Hippocampal formation (tissue), 2 donors: ENCODE results near the gene RPL7L1.
"Not testable (repeated sequence)": the region's sequence is repeated elsewhere in the genome, so short reads cannot be mapped to it uniquely, and the experiment has no call there.

Source experiments
- DNase-seq, 2 donors: peaks; one replicate each; lab custom pipeline; 2025; lab: John Stamatoyannopoulos, UW

The RPL7L1 gene

GRCh38 chr6:42879372-42880239, at the start of gene RPL7L1:
RPL7L1 (plus strand) TSS chr6:42879616; CDS start chr6:42879911, 295 bp downstream.
- DNase-seq, result peak; percentile 94 to 95

GRCh38 chr6:42831237-42831636, 48.2 kb upstream of the RPL7L1 start:
- DNase-seq, result no peak

- DNase-seq, result no peak
Measured at GRCh38 chr6:42834056-42834455, 45.4 kb upstream of the RPL7L1 start.

GRCh38 chr6:42841844-42842584, 37.4 kb upstream of the RPL7L1 start:
- no peak for DNase-seq

- DNase-seq, result no peak
Measured at GRCh38 chr6:42845327-42845694, 34.1 kb upstream of the RPL7L1 start.

GRCh38 chr6:42846505-42846904, 32.9 kb upstream of the RPL7L1 start:
- no peak for DNase-seq

- DNase-seq, result no peak
Measured at GRCh38 chr6:42848700-42849099, 30.7 kb upstream of the RPL7L1 start.

- no peak for DNase-seq
Measured at GRCh38 chr6:42851599-42851998, 27.8 kb upstream of the RPL7L1 start.

- no peak for DNase-seq
Measured at GRCh38 chr6:42860036-42860435, 19.4 kb upstream of the RPL7L1 start.

GRCh38 chr6:42860481-42860880, 18.9 kb upstream of the RPL7L1 start:
- no peak for DNase-seq

- no peak for DNase-seq
Measured at GRCh38 chr6:42864602-42865001, 14.8 kb upstream of the RPL7L1 start.

- DNase-seq, result no peak
Measured at GRCh38 chr6:42870145-42870936, 9.1 kb upstream of the RPL7L1 start.

- no peak for DNase-seq
Measured at GRCh38 chr6:42871711-42872110, 7.7 kb upstream of the RPL7L1 start.

GRCh38 chr6:42873313-42873712, 6.1 kb upstream of the RPL7L1 start:
- DNase-seq, result no peak

- no peak for DNase-seq
Measured at GRCh38 chr6:42877695-42878094, 1.7 kb upstream of the RPL7L1 start.

GRCh38 chr6:42880240-42880817, 913 bp downstream of the RPL7L1 start:
- DNase-seq, result not testable (repeated sequence)

GRCh38 chr6:42880871-42881270, 1.5 kb downstream of the RPL7L1 start:
- not testable (repeated sequence) for DNase-seq

- no peak for DNase-seq
Measured at GRCh38 chr6:42885702-42886101, 6.3 kb downstream of the RPL7L1 start.

- DNase-seq, result not testable (repeated sequence)
Measured at GRCh38 chr6:42888201-42888600, 8.8 kb downstream of the RPL7L1 start.

GRCh38 chr6:42889815-42890214, 10.4 kb downstream of the RPL7L1 start:
- no peak for DNase-seq

GRCh38 chr6:42890311-42891198, 11.1 kb downstream of the RPL7L1 start:
- peak; percentile 83 to 93 for DNase-seq
